KBM-7 (cell line): Measurements from ENCODE around the gene MRPL38.
"Not testable (repeated sequence)": the region's sequence is repeated elsewhere in the genome, so short reads cannot be mapped to it uniquely, and the experiment has no call there.

Source experiments
- DNase-seq: peaks from one replicate; pipeline ENCODE4 v3.0.0-alpha.2; 2015
- in situ Hi-C: fragments of 300-500 bp; cut with MboI; formaldehyde crosslinking; loops from 2 replicates; pipeline ENCODE4 v1.14.3; 2020; ENCODE audit warnings: low sequenced_read_pairs, low pct_unique_long_range_greater_than_20kb, mixed read lengths

MRPL38 gene

GRCh38 chr17:75899353-75899752 lies 5.3 kb downstream of the MRPL38 start:
- no peak for DNase-seq
- in situ Hi-C loops: no loop called here

- in situ Hi-C loops: no loop called here
Observed at GRCh38 chr17:75898791-75899190, 5.9 kb downstream of the MRPL38 start.

GRCh38 chr17:75898065-75898464 lies 6.6 kb downstream of the MRPL38 start:
- DNase-seq: no peak
- in situ Hi-C loops: no loop called here

More at GRCh38 chr17:75898791-75899190, 5.9 kb downstream of the MRPL38 start:
- DNase-seq: no peak

- in situ Hi-C loops: no loop called here
- no peak for DNase-seq
Observed at GRCh38 chr17:75897160-75898019, 7.3 kb downstream of the MRPL38 start.

- DNase-seq: peak; percentile 72
- in situ Hi-C loops: no loop called here
Observed at GRCh38 chr17:75896415-75897159, 8.1 kb downstream of the MRPL38 start, which contains the start of gene TRIM65. TRIM65 (minus strand) TSS chr17:75896951; CDS start chr17:75896937, 14 bp downstream.

GRCh38 chr17:75895370-75896155 lies 9.1 kb downstream of the MRPL38 start:
- peak; percentile 44 for DNase-seq
- in situ Hi-C loops: no loop called here

GRCh38 chr17:75894049-75894733 lies 10.5 kb downstream of the MRPL38 start:
- in situ Hi-C loops: no loop called here
- DNase-seq: no peak

- DNase-seq: no peak
- in situ Hi-C loops: no loop called here
Observed at GRCh38 chr17:75893305-75894048, 11.2 kb downstream of the MRPL38 start.

- no peak for DNase-seq
- in situ Hi-C loops: no loop called here
Observed at GRCh38 chr17:75892556-75893224, 12.0 kb downstream of the MRPL38 start.

GRCh38 chr17:75891605-75892555 lies 12.8 kb downstream of the MRPL38 start:
- DNase-seq: no peak
- in situ Hi-C loops: no loop called here

- no peak for DNase-seq
- in situ Hi-C loops: no loop called here
Observed at GRCh38 chr17:75891022-75891604, 13.6 kb downstream of the MRPL38 start.

GRCh38 chr17:75889454-75889853 lies 15.2 kb downstream of the MRPL38 start:
- in situ Hi-C loops: no loop called here

GRCh38 chr17:75888484-75888883 lies 16.2 kb downstream of the MRPL38 start:
- no peak for DNase-seq
- in situ Hi-C loops: no loop called here

More at GRCh38 chr17:75889454-75889853, 15.2 kb downstream of the MRPL38 start:
- peak; percentile 25 for DNase-seq

- in situ Hi-C loops, DNase-seq: not testable (repeated sequence)
Observed at GRCh38 chr17:75885860-75886259, 18.8 kb downstream of the MRPL38 start.

- in situ Hi-C loops: no loop called here
- peak; percentile 83 for DNase-seq
Observed at GRCh38 chr17:75885431-75885830, 19.3 kb downstream of the MRPL38 start.

GRCh38 chr17:75881678-75882454 lies 22.8 kb downstream of the MRPL38 start:
- in situ Hi-C loops: no loop called here
- DNase-seq: no peak
